ENCODE measurements around the gene RBP4. TPM values are rescaled to one million over a fixed set of nuclear protein-coding genes. Genes with fewer than 3 reads are reported as not detected.

The RBP4 gene
- total RNA-seq, 4 donors from 2014 or later = 188 to 1,096 (median 353) TPM

DNA sequence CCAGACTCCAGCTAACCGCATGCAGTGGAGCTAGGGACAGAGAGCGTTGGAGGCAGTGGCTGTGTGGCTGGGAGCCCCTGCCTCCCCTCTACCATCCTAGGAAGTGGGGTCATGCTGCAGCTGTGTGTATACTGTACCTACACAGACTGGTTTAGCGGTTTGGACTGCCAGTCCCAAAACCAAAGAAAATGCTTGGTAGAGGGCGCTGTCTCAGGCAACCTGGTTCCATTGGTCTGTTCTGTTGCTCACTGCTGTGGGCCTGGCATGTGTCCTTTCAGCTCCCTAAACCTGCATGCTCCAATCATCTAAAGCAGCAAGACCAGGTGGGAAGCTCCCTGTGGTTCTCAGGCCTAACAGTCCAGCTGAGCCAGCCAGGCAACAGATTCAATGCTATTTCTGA, 4.5 kb downstream of the RBP4 start:
- TF ChIP-seq CTCF (IDR thresholded peaks at IDR 0.05) = no peak
- DNase-seq (ENCODE audit: low spot score) (no peak), ATAC-seq (ENCODE audit: low FRiP score) (no peak)

DNA sequence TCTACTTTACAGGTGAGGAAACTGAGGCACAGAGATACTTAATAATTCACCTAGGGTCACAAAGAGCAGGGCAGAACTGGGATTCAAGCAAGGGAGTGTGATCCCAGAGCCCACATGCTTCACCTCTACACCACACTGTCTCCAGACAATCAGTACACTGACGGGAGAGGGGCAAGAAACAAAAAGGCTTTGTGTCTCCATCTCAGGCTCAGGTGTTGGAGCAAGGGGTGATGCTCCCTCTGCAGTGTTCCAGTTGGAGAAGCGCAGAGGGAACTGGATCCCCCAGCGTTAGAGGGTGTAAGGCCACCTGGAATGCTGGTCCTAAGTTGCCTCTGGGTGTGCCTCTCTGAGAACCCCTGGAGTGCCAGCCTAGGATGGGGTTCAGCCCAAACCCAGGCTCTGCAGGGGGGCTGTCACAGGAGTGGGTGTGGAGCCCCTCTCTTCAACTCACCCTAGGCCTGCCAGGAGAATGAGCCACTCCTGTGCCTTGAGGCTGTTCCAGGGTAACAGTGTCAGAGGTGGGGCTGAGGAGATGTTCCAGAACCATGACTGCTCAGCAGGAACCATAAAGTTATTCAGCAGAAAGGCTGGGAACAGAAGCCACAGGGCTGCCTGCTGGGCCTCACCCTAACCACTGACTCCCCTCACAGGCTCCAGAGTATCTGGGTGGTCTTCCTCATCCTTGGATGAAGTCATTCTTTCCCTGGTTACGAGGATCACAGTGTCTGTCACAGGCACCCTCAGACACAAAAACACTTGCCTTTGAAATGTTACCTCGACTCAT, 5.5 kb downstream of the RBP4 start:
- ATAC-seq (ENCODE audit: low FRiP score) (no peak), DNase-seq (ENCODE audit: low spot score) (no peak)
- TF ChIP-seq CTCF (IDR thresholded peaks at IDR 0.05) = no peak

DNA sequence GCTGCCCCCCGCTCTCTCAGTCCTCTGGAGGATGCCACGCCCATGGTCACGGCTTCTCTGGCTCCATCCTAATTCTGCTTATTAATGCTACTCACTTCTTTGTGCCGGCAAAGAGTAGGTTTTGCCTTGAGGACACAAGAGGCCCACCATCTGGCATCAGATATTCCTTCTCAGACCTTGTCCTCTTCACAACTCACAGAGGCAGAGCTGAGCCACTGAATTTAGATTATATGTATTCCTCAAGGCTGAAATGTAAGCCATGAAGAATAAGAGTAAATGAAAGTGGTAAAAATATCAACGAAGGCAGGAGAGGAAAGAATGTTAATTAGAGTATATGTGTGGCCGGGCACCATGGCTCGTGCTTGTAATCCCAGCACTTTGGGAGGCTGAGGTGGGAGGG, 6.5 kb downstream of the RBP4 start:
- ATAC-seq (ENCODE audit: low FRiP score) (no peak), DNase-seq (ENCODE audit: low spot score) (no peak)
- no peak for TF ChIP-seq CTCF (IDR thresholded peaks at IDR 0.05)

GRCh38 chr10:93593749-93594148, 7.3 kb downstream of the RBP4 start:
- no peak for ATAC-seq (ENCODE audit: low FRiP score)
- DNase-seq (ENCODE audit: low spot score) = no peak
- TF ChIP-seq CTCF (IDR thresholded peaks at IDR 0.05) = no peak

DNA sequence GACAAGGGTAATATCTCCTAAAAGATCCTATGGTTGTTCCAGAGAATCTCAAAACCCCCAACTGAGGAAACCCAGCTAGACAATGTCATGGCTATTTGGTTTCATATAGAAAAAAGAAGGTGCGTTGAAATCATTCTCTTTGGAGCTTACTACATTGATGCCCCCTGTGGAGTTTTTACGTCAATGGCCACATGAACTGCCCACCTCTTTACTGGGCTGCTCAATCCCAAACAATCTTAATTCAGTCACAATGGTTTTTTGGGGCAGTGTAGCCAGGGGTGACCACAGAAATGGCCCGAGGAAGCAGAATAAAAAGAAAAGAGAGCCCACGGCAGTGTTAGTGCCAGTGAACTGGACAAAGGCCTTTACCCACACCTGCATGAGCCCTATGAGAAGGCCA, 7.8 kb downstream of the RBP4 start:
- DNase-seq (ENCODE audit: low spot score) (no peak), ATAC-seq (ENCODE audit: low FRiP score) (no peak)
- TF ChIP-seq CTCF (IDR thresholded peaks at IDR 0.05) = no peak

DNA sequence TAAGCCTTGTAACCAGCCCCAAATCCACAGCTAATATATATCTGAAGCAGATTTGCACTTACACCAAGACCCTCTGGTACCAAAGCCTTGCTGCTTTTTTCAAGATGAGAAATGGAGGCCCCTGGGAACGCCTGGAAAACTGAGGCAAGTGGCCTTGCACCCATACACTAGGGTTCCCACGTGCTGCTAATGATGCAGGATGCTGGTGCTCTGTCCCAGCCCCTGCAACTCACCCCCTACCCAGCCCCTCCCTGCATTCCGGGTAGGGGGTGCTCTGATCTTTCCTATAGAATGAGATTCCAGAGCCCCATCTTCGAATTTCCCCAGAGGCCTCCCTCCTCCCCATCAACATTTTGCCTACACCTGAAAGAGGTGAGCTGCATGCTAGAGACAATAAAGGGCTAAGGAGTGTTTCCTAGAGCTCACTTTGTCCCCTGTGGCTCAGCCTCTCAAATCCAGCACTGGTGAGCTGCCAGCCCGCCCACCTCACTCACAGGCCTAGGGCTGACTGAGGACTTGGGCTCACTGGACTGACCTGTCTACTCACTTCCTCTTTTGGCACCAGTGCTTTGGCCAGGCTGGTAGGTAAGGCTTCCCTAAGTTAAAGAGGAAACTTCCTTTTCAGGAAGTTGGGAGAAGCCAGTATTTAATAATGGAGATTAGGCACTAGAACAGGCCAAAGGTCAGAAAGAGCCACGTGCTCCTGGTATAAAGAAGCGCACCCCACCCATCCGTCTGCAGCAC, 9.8 kb downstream of the RBP4 start:
- no peak for TF ChIP-seq CTCF (IDR thresholded peaks at IDR 0.05)
- DNase-seq (ENCODE audit: low spot score) = no peak
- no peak for ATAC-seq (ENCODE audit: low FRiP score)

DNA sequence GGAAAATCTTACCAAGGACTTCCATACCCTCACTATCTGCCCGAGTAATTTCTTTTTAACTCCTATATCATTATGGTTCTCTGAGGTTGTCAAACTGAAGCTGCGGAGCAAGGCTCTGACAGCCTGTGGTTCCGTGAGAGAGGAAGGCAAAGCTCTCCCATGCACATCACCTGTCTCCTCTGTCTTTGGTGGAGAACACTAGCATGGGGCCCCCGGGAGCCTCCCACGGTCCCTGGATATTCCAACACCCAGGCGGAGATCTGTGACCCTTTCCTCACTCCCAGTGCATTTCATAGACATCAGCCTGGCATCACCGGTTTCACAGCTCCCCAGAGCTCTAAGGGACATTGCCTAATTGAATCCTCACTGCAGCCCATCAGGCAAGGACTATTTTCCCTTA, 10.4 kb downstream of the RBP4 start:
- DNase-seq (ENCODE audit: low spot score) (no peak), ATAC-seq (ENCODE audit: low FRiP score) (no peak)
- no peak for TF ChIP-seq CTCF (IDR thresholded peaks at IDR 0.05)
